Tibial nerve (tissue), 3 donors: ENCODE measurements around the gene IGFN1.

Source experiments
- POLR2A ChIP-seq, 2 donors: fragments of 450-650 bp; IDR thresholded peaks; one replicate each; pipeline ENCODE4 v1.6.1; 2017; ENCODE audit warnings: antibody characterized with exemption in 2 of 2, mild to moderate bottlenecking in 2 of 2, moderate library complexity in 2 of 2
- TF ChIP-seq, protein P1 (sequence below), 5 experiments: fragments of 200-600 bp in 3 of 5; fragments of 450-650 bp in 2 of 5; sonication (generic) in 3 of 5; IDR thresholded peaks; one replicate each; pipeline ENCODE4 v1.5.1; 2016 to 2019; ENCODE audit warnings: antibody characterized with exemption in 5 of 5, mild to moderate bottlenecking in 3 of 5, moderate library complexity in 2 of 5

DNA sequence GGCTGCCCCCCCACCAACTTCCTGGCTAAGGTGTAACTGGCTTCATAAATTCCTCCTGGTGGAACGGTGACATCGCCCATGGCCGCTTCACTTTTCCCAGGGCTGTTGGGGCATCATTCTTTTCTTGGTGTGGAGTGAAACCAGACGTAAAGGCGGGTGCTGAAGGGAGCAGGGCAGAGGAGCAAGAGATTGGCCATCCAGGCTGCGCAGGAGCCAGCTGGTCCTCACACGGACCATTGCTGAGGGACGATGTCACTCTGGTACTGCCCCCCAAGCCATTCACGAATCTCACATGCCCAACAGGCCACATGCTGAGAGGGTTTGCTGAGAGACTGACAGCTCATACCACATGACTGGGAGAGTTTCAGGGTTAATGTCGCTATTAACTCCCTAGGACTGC, 82.2 kb downstream of the IGFN1 start:
- TF ChIP-seq, protein P1, sequence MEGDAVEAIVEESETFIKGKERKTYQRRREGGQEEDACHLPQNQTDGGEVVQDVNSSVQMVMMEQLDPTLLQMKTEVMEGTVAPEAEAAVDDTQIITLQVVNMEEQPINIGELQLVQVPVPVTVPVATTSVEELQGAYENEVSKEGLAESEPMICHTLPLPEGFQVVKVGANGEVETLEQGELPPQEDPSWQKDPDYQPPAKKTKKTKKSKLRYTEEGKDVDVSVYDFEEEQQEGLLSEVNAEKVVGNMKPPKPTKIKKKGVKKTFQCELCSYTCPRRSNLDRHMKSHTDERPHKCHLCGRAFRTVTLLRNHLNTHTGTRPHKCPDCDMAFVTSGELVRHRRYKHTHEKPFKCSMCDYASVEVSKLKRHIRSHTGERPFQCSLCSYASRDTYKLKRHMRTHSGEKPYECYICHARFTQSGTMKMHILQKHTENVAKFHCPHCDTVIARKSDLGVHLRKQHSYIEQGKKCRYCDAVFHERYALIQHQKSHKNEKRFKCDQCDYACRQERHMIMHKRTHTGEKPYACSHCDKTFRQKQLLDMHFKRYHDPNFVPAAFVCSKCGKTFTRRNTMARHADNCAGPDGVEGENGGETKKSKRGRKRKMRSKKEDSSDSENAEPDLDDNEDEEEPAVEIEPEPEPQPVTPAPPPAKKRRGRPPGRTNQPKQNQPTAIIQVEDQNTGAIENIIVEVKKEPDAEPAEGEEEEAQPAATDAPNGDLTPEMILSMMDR (IDR thresholded peaks at IDR 0.05), result no peak
- no peak for TF ChIP-seq POLR2A (IDR thresholded peaks at IDR 0.05)
